BLaER1 (cell line): ENCODE results near the gene PRSS50.
"Not testable (repeated sequence)": the region's sequence is repeated elsewhere in the genome, so short reads cannot be mapped to it uniquely, and the experiment has no call there.

Experiments used
- H3K27ac ChIP-seq: shearing (Covaris generic); formaldehyde crosslinking; 2 replicates; pipeline ENCODE4 v1.8.1; 2022
- H3K27me3 ChIP-seq: shearing (Covaris generic); formaldehyde crosslinking; 2 replicates; pipeline ENCODE4 v1.8.1; 2022
- H3K36me3 ChIP-seq: shearing (Covaris generic); formaldehyde crosslinking; 2 replicates; pipeline ENCODE4 v1.8.1; 2022
- H3K4me1 ChIP-seq: shearing (Covaris generic); formaldehyde crosslinking; 2 replicates; pipeline ENCODE4 v1.8.1; 2022
- H3K4me2 ChIP-seq: shearing (Covaris generic); formaldehyde crosslinking; 2 replicates; pipeline ENCODE4 v1.8.1; 2022
- H3K4me3 ChIP-seq: shearing (Covaris generic); formaldehyde crosslinking; 2 replicates; pipeline ENCODE4 v1.8.1; 2022
- H3K9ac ChIP-seq: shearing (Covaris generic); formaldehyde crosslinking; 2 replicates; pipeline ENCODE4 v1.8.1; 2022
- H3K9me3 ChIP-seq: shearing (Covaris generic); formaldehyde crosslinking; 2 replicates; pipeline ENCODE4 v1.8.1; 2022
- H4K20me1 ChIP-seq: shearing (Covaris generic); formaldehyde crosslinking; 2 replicates; pipeline ENCODE4 v1.8.1; 2022
- Cebpa-rat ChIP-seq: shearing (Covaris generic); IDR thresholded peaks from 2 replicates; pipeline ENCODE4 v1.8.1; 2022

Gene PRSS50

GRCh38 chr3:46746711-46747110 is 29.0 kb upstream of the PRSS50 start:
- Histone ChIP-seq H3K27ac (no peak overlapping the region), H3K9ac (no peak overlapping the region), H3K27me3 (no peaks in the 10 kb centered on the region), H3K4me3 (no peak overlapping the region), H3K9me3 (no peaks in the 10 kb centered on the region), H4K20me1 (no peaks in the 10 kb centered on the region), H3K4me1 (peaks cover 6% of the 10 kb centered on the region; the same call in 1 of the 2 replicates), H3K36me3 (no peaks in the 10 kb centered on the region), H3K4me2 (no peak overlapping the region)
- TF ChIP-seq Cebpa-rat = no peak

GRCh38 chr3:46742992-46743585 is 25.4 kb upstream of the PRSS50 start:
- Histone ChIP-seq H3K9ac (no peak overlapping the region), H3K4me3 (no peak overlapping the region), H3K27ac (no peak overlapping the region), H3K27me3 (no peaks in the 10 kb centered on the region), H3K9me3 (no peaks in the 10 kb centered on the region), H3K4me1 (peaks cover 6% of the 10 kb centered on the region; the same call in 1 of the 2 replicates), H3K36me3 (no peaks in the 10 kb centered on the region), H4K20me1 (no peaks in the 10 kb centered on the region), H3K4me2 (no peak overlapping the region)
- TF ChIP-seq Cebpa-rat = no peak

GRCh38 chr3:46739565-46739964 is 21.9 kb upstream of the PRSS50 start:
- H3K4me2 ChIP-seq, H3K27ac ChIP-seq, H3K9ac ChIP-seq, H3K9me3 ChIP-seq, H3K4me1 ChIP-seq, H3K4me3 ChIP-seq, H4K20me1 ChIP-seq, H3K27me3 ChIP-seq, H3K36me3 ChIP-seq: not testable (repeated sequence)

- no peaks in the 10 kb centered on the region for H3K36me3 ChIP-seq
- H3K27me3 ChIP-seq = no peaks in the 10 kb centered on the region
- no peaks in the 10 kb centered on the region for H4K20me1 ChIP-seq
- no peak overlapping the region for H3K27ac ChIP-seq
- no peaks in the 10 kb centered on the region; the same call in 1 of the 2 replicates for H3K4me1 ChIP-seq
- no peak overlapping the region for H3K4me2 ChIP-seq
- H3K9me3 ChIP-seq = no peaks in the 10 kb centered on the region
- H3K4me3 ChIP-seq = no peak overlapping the region
- TF ChIP-seq Cebpa-rat = no peak
- H3K9ac ChIP-seq = no peak overlapping the region
These were observed 19.7 kb upstream of the PRSS50 start for GRCh38 chr3:46737329-46737731.

- H3K27me3 ChIP-seq = no peaks in the 10 kb centered on the region
- H3K9ac ChIP-seq = no peak overlapping the region
- H3K4me3 ChIP-seq = no peak overlapping the region
- H3K9me3 ChIP-seq = no peaks in the 10 kb centered on the region
- H3K36me3 ChIP-seq = no peaks in the 10 kb centered on the region
- no peaks in the 10 kb centered on the region for H4K20me1 ChIP-seq
- no peak overlapping the region for H3K4me2 ChIP-seq
- no peak for TF ChIP-seq Cebpa-rat
- H3K27ac ChIP-seq = no peak overlapping the region
- no peaks in the 10 kb centered on the region; the same call in 1 of the 2 replicates for H3K4me1 ChIP-seq
These were observed 18.6 kb upstream of the PRSS50 start for GRCh38 chr3:46736006-46736872.

GRCh38 chr3:46734773-46735172 is 17.1 kb upstream of the PRSS50 start:
- no peaks in the 10 kb centered on the region; the same call in 1 of the 2 replicates for H3K4me1 ChIP-seq
- no peak overlapping the region for H3K9ac ChIP-seq

GRCh38 chr3:46733026-46733800 is 15.5 kb upstream of the PRSS50 start:
- Histone ChIP-seq H3K27ac (no peak overlapping the region), H3K36me3 (no peaks in the 10 kb centered on the region), H3K9me3 (no peaks in the 10 kb centered on the region), H3K4me1 (no peaks in the 10 kb centered on the region; the same call in 1 of the 2 replicates), H3K9ac (no peak overlapping the region), H3K4me3 (no peak overlapping the region), H4K20me1 (no peaks in the 10 kb centered on the region), H3K4me2 (no peak overlapping the region), H3K27me3 (no peaks in the 10 kb centered on the region)
- no peak for TF ChIP-seq Cebpa-rat

More at GRCh38 chr3:46734773-46735172, 17.1 kb upstream of the PRSS50 start:
- H3K27ac ChIP-seq = no peak overlapping the region
- H3K27me3 ChIP-seq = no peaks in the 10 kb centered on the region
- H3K4me2 ChIP-seq = no peak overlapping the region
- no peaks in the 10 kb centered on the region for H3K9me3 ChIP-seq
- no peaks in the 10 kb centered on the region for H3K36me3 ChIP-seq
- TF ChIP-seq Cebpa-rat = no peak
- no peaks in the 10 kb centered on the region for H4K20me1 ChIP-seq
- no peak overlapping the region for H3K4me3 ChIP-seq

GRCh38 chr3:46731795-46732194 is 14.1 kb upstream of the PRSS50 start:
- no peaks in the 10 kb centered on the region for H3K36me3 ChIP-seq
- no peak for TF ChIP-seq Cebpa-rat
- no peak overlapping the region for H3K9ac ChIP-seq
- H3K27me3 ChIP-seq = no peaks in the 10 kb centered on the region
- H4K20me1 ChIP-seq = no peaks in the 10 kb centered on the region
- H3K4me2 ChIP-seq = no peak overlapping the region
- H3K9me3 ChIP-seq = no peaks in the 10 kb centered on the region
- H3K27ac ChIP-seq = no peak overlapping the region
- H3K4me3 ChIP-seq = no peak overlapping the region
- no peaks in the 10 kb centered on the region for H3K4me1 ChIP-seq

GRCh38 chr3:46730819-46731218 is 13.2 kb upstream of the PRSS50 start:
- no peaks in the 10 kb centered on the region for H3K36me3 ChIP-seq
- no peaks in the 10 kb centered on the region for H3K4me1 ChIP-seq
- H3K4me2 ChIP-seq = no peak overlapping the region
- no peaks in the 10 kb centered on the region for H3K27me3 ChIP-seq
- no peak for TF ChIP-seq Cebpa-rat
- no peaks in the 10 kb centered on the region for H3K9me3 ChIP-seq
- H3K9ac ChIP-seq = no peak overlapping the region
- no peak overlapping the region for H3K27ac ChIP-seq
- H3K4me3 ChIP-seq = no peak overlapping the region
- H4K20me1 ChIP-seq = no peaks in the 10 kb centered on the region

GRCh38 chr3:46729038-46729437 is 11.4 kb upstream of the PRSS50 start:
- Histone ChIP-seq H3K4me1 (no peaks in the 10 kb centered on the region), H3K9me3 (no peaks in the 10 kb centered on the region), H3K9ac (no peak overlapping the region), H3K27ac (no peak overlapping the region), H3K4me2 (no peak overlapping the region), H3K27me3 (no peaks in the 10 kb centered on the region), H3K36me3 (no peaks in the 10 kb centered on the region), H3K4me3 (no peak overlapping the region), H4K20me1 (no peaks in the 10 kb centered on the region)
- TF ChIP-seq Cebpa-rat = no peak
